ENCODE data around the gene PCBD2. TPM values are rescaled to one million over a fixed set of nuclear protein-coding genes. Genes with fewer than 3 reads are reported as not detected.

Gene PCBD2
- total and polyA plus RNA-seq, 2 donors (not counting 1 experiment from before 2014, with no cell fraction given): 6.1 to 15.7 TPM

DNA sequence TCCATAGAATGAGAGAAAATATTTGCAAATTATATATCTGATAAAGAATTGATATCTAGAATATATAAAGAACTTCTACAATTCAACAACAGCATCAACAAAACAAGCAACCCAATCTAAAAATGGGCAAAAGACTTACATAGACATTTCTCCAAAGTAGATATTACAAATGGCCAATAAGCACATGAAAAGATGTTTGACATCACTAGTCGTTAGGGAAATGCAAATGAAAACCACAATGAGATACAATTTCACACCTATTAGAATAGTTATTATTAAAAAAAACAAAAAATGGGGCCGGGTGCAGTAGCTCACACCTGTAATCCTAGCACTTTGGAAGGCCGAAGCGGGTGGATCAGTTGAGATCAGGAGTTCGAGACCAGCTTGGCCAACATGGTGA is 87.2 kb downstream of the PCBD2 start:
- Histone ChIP-seq H3K9ac (ENCODE audit: low read length) (no peak overlapping the region), H4K20me1 (ENCODE audit: control insufficient read depth, insufficient read depth, low read length, poor library complexity, severe bottlenecking) (no peaks in the 10 kb centered on the region), H2AFZ (ENCODE audit: insufficient read depth, low read depth, low read length, poor library complexity, severe bottlenecking) (no peak overlapping the region), H3K4me1 (ENCODE audit: control insufficient read depth in 2 of 2, insufficient read depth in 2 of 2, low read length in 2 of 2) (peaks cover 10 to 11% of the 10 kb centered on the region in 2 donors), H3K79me2 (ENCODE audit: control insufficient read depth, insufficient read depth, low read length) (no peaks in the 10 kb centered on the region), H3K27me3 (replicated peaks in 1 of 4; ENCODE audit: control extremely low read depth in 1 of 4, control insufficient read depth in 3 of 4, insufficient read depth in 4 of 4, low read length in 3 of 4) (no peaks in the 10 kb centered on the region), H3K4me3 (ENCODE audit: control extremely low read depth in 1 of 5, extremely low read depth in 1 of 5, insufficient read depth in 1 of 5, low read depth in 2 of 5, low read length in 4 of 5) (no peak overlapping the region), H3K4me2 (replicated peaks; ENCODE audit: low read depth, low read length, poor library complexity, severe bottlenecking) (no peak overlapping the region), H3K36me3 (replicated peaks in 1 of 2; ENCODE audit: control extremely low read depth in 1 of 2, control insufficient read depth in 1 of 2, extremely low read depth in 1 of 2, insufficient read depth in 2 of 2, low read length in 1 of 2) (no peaks in the 10 kb centered on the region), H3K27ac (ENCODE audit: low read length in 2 of 2) (no peak overlapping the region), H3K9me3 (ENCODE audit: control extremely low read depth in 1 of 3, control insufficient read depth in 2 of 3, insufficient read depth in 1 of 3, low read length in 2 of 3) (no peaks in the 10 kb centered on the region)
- H3K4me1 Mint-ChIP-seq: peaks cover 17% of the 10 kb centered on the region
- peaks cover 5% of the 10 kb centered on the region for H3K9me3 Mint-ChIP-seq (ENCODE audit: insufficient read depth)
- CTCF ChIA-PET: interaction anchor here (0.7 kb wide), 1 partner anchor 50 kb away, joined by 4 read pairs; no protein-coding TSS in a partner anchor
- intact Hi-C loops (cut with micrococcal nuclease): no loop called here
- no peaks in the 10 kb centered on the region for H3K27me3 Mint-ChIP-seq
- WGBS (ENCODE audit: insufficient coverage): 95% methylated on average over 4 of the region's 5 CpGs
- H3K4me3 Mint-ChIP-seq: no peak overlapping the region
- H3K27ac Mint-ChIP-seq: no peak overlapping the region
- DNase-seq (no peak), ATAC-seq (ENCODE audit: low read depth) (no peak)
- POLR2A ChIA-PET: no interaction called here
- TF ChIP-seq EZH2 (IDR thresholded peaks at IDR 0.05; ENCODE audit: borderline replicate concordance, insufficient read depth, low read depth, low read length, poor library complexity, severe bottlenecking): no peak
- TF ChIP-seq, protein P1, sequence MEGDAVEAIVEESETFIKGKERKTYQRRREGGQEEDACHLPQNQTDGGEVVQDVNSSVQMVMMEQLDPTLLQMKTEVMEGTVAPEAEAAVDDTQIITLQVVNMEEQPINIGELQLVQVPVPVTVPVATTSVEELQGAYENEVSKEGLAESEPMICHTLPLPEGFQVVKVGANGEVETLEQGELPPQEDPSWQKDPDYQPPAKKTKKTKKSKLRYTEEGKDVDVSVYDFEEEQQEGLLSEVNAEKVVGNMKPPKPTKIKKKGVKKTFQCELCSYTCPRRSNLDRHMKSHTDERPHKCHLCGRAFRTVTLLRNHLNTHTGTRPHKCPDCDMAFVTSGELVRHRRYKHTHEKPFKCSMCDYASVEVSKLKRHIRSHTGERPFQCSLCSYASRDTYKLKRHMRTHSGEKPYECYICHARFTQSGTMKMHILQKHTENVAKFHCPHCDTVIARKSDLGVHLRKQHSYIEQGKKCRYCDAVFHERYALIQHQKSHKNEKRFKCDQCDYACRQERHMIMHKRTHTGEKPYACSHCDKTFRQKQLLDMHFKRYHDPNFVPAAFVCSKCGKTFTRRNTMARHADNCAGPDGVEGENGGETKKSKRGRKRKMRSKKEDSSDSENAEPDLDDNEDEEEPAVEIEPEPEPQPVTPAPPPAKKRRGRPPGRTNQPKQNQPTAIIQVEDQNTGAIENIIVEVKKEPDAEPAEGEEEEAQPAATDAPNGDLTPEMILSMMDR (IDR thresholded peaks at IDR 0.05): no peak

DNA sequence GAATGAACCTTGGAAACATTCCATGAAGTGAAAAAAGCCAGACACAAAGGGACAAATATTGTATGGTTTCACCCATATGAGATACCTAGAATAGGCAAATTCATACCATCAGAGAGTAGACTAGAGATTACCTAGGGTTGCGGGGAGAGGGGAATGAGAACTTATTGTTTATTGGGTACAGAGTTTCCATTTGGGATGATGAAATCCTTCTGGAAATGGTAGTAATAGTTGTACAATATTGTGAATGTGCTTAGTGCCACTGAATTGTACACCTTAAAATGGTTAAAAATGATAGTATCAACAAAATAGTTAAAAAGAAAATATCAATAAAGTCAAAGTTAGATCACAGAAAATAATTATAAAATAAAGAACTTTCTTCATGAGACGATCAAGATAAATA is 88.2 kb downstream of the PCBD2 start:
- no CpG with 5 or more reads among the region's 2 CpGs for WGBS (ENCODE audit: insufficient coverage)
- Histone ChIP-seq H3K9ac (ENCODE audit: low read length) (no peak overlapping the region), H4K20me1 (ENCODE audit: control insufficient read depth, insufficient read depth, low read length, poor library complexity, severe bottlenecking) (no peaks in the 10 kb centered on the region), H3K79me2 (ENCODE audit: control insufficient read depth, insufficient read depth, low read length) (no peaks in the 10 kb centered on the region), H3K27ac (ENCODE audit: low read length in 2 of 2) (no peak overlapping the region), H3K4me3 (ENCODE audit: control extremely low read depth in 1 of 5, extremely low read depth in 1 of 5, insufficient read depth in 1 of 5, low read depth in 2 of 5, low read length in 4 of 5) (no peak overlapping the region), H2AFZ (ENCODE audit: insufficient read depth, low read depth, low read length, poor library complexity, severe bottlenecking) (no peak overlapping the region), H3K27me3 (replicated peaks in 1 of 4; ENCODE audit: control extremely low read depth in 1 of 4, control insufficient read depth in 3 of 4, insufficient read depth in 4 of 4, low read length in 3 of 4) (no peaks in the 10 kb centered on the region), H3K4me1 (ENCODE audit: control insufficient read depth in 2 of 2, insufficient read depth in 2 of 2, low read length in 2 of 2) (peaks cover 10 to 11% of the 10 kb centered on the region in 2 donors), H3K36me3 (replicated peaks in 1 of 2; ENCODE audit: control extremely low read depth in 1 of 2, control insufficient read depth in 1 of 2, extremely low read depth in 1 of 2, insufficient read depth in 2 of 2, low read length in 1 of 2) (no peaks in the 10 kb centered on the region), H3K4me2 (replicated peaks; ENCODE audit: low read depth, low read length, poor library complexity, severe bottlenecking) (no peak overlapping the region), H3K9me3 (ENCODE audit: control extremely low read depth in 1 of 3, control insufficient read depth in 2 of 3, insufficient read depth in 1 of 3, low read length in 2 of 3) (no peaks in the 10 kb centered on the region)
- DNase-seq (no peak), ATAC-seq (ENCODE audit: low read depth) (no peak)
- Mint-ChIP-seq H3K27me3 (no peaks in the 10 kb centered on the region), H3K4me3 (no peak overlapping the region), H3K4me1 (peaks cover 17% of the 10 kb centered on the region), H3K9me3 (ENCODE audit: insufficient read depth) (peaks cover 5% of the 10 kb centered on the region), H3K27ac (no peak overlapping the region)
- TF ChIP-seq, protein P1 (IDR thresholded peaks at IDR 0.05): no peak
- no peak for TF ChIP-seq EZH2 (IDR thresholded peaks at IDR 0.05; ENCODE audit: borderline replicate concordance, insufficient read depth, low read depth, low read length, poor library complexity, severe bottlenecking)
- intact Hi-C loops (cut with micrococcal nuclease): no loop called here
- CTCF ChIA-PET: no interaction called here
- POLR2A ChIA-PET: no interaction called here

All from B cell (primary cell).